Activated naive CD4-positive, alpha-beta T cell treated with anti-CD3 and anti-CD28 coated beads, Interleukin-2, amount 50 U/mL, for 72 hours (primary cell): Measurements from ENCODE around the gene TTK. TPM values are rescaled to one million over a fixed set of nuclear protein-coding genes. Genes with fewer than 3 reads are reported as not detected.
"Not testable (repeated sequence)": the region's sequence is repeated elsewhere in the genome, so short reads cannot be mapped to it uniquely, and the experiment has no call there.

Source experiments
- ATAC-seq, 2 donors: fragments of 150-1000 bp; cut with Tn5 transposase; 2 replicates each; pipeline ENCODE4 v1.10.0; 2021; ENCODE audit warnings: mild to moderate bottlenecking in 2 of 2, moderate library complexity in 2 of 2
- DNase-seq, 2 donors: peaks; one replicate each; pipeline ENCODE4 v3.0.0; 2021 to 2022; ENCODE audit warnings: low spot score in 2 of 2
- H3K27ac Mint-ChIP-seq, 2 donors: one replicate each; pipeline ENCODE4 v1.8.0; 2022; ENCODE audit warnings: mild to moderate bottlenecking in 2 of 2, mixed read lengths in 2 of 2
- H3K36me3 Mint-ChIP-seq, 2 donors: one replicate each; pipeline ENCODE4 v1.8.0; 2022; ENCODE audit warnings: mixed read lengths in 2 of 2
- H3K9me3 Mint-ChIP-seq, 2 donors: one replicate each; pipeline ENCODE4 v1.8.0; 2022; ENCODE audit warnings: mixed read lengths in 2 of 2
- total RNA-seq, 2 donors: library from RNA; stranded (reverse); gene quantifications; one replicate each; pipeline ENCODE4 v1.2.3, GENCODE V29; 2022

Gene TTK
- total RNA-seq, 2 donors from 2014 or later, result 32.6 to 53.8 TPM

DNA sequence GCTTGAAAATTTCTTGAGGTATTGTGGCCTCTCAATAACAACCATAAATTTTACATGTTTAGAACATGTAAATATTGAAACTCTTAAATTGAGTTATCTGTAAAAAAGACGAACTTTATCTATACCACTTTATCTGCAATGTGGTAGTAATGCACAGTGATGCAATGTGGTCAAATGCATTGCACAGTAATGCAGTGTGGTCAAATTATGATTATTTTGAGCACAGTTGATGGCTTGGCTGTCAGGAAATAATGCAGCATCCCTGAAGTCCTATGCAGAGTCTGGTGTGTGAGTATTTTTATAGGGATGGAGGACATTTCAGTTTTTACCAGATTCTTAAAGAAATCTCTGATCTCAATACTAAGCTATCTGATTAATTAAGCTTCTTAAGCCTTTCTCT is 5.1 kb downstream of the TTK start:
- no peak overlapping the region for H3K27ac Mint-ChIP-seq
- DNase-seq (no peak), ATAC-seq (no peak)
- H3K36me3 Mint-ChIP-seq, result peaks cover 18 to 35% of the 10 kb centered on the region in 2 donors
- H3K9me3 Mint-ChIP-seq, result no peaks in the 10 kb centered on the region

GRCh38 chr6:80010288-80010687 is 5.8 kb downstream of the TTK start:
- Mint-ChIP-seq H3K36me3 (peaks cover 19 to 36% of the 10 kb centered on the region in 2 donors), H3K27ac (no peak overlapping the region), H3K9me3 (no peaks in the 10 kb centered on the region)
- DNase-seq, result no peak
- no peak for ATAC-seq

- no peak for DNase-seq
Observed at GRCh38 chr6:80015839-80016435, 11.5 kb downstream of the TTK start.

DNA sequence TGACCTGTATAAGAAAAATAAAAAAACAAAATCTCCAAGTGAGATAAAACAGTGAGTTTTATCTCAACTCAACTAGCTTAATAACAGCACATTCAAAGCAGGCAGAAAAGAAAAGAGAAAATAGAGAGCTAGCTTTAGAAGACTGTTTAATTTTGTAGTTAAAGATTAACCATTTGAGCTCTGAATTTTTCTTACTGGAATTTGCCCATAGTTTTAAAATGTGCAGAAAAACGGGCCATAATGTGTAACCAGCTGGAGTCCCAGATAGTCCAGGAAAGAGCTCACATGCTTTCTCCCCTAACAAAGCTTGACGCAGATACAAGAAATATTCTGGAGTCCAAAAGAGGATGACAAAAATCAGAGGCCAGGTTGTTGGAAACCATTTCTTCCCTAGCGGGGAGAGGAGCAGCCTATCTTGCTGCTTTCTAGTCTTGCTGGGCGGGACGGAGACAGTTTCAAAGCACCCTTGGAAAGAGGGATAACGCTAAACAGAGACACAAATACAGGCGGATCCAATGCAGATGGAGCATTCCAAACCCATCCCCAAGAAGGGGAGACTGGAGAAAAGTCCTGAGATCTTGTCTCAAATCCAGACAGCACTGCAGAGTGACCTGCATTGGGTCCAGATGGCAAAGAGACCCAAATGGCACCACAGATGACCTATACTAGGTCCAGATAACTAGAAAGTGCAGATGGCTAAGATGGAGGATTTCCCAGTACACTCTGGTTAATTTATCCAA is 16.1 kb downstream of the TTK start:
- Mint-ChIP-seq H3K36me3 (no peaks in the 10 kb centered on the region), H3K9me3 (no peaks in the 10 kb centered on the region), H3K27ac (no peak overlapping the region)
- ATAC-seq (no peak), DNase-seq (no peak)

More at GRCh38 chr6:80015839-80016435, 11.5 kb downstream of the TTK start:
- ATAC-seq, result no peak
- peaks cover 7 to 20% of the 10 kb centered on the region in 2 donors for H3K36me3 Mint-ChIP-seq
- no peak overlapping the region for H3K27ac Mint-ChIP-seq
- H3K9me3 Mint-ChIP-seq, result no peaks in the 10 kb centered on the region

DNA sequence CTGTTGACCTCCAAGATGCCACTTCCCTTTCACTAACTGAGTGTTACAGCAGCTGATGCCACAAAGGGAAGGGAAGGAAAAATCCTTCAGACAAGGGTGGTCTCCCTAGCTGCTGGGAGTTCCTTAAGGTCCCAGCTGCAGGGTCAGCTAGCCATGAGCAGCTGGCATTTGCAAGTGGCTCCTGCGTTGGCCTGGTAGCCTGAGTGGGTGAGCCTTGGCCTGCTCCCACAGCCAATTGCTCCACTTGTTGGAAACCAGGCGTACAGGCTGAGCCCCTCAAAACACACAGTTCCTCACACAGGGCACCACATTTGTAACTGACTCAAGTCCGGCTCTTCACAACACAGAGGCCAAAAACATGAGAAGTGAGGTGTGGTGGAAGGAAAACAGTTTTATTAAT is 16.7 kb downstream of the TTK start:
- Mint-ChIP-seq H3K36me3 (no peaks in the 10 kb centered on the region), H3K9me3 (no peaks in the 10 kb centered on the region), H3K27ac (no peak overlapping the region)
- no peak for ATAC-seq
- DNase-seq, result no peak

- Mint-ChIP-seq H3K27ac (no peak overlapping the region), H3K9me3 (no peaks in the 10 kb centered on the region), H3K36me3 (no peaks in the 10 kb centered on the region)
- ATAC-seq (no peak), DNase-seq (no peak)
Observed at GRCh38 chr6:80021591-80021990, 17.1 kb downstream of the TTK start.

- Mint-ChIP-seq H3K27ac (no peak overlapping the region), H3K36me3 (no peaks in the 10 kb centered on the region), H3K9me3 (no peaks in the 10 kb centered on the region)
- ATAC-seq, result no peak
- no peak for DNase-seq
Observed at GRCh38 chr6:80022803-80023202, 18.4 kb downstream of the TTK start.

DNA sequence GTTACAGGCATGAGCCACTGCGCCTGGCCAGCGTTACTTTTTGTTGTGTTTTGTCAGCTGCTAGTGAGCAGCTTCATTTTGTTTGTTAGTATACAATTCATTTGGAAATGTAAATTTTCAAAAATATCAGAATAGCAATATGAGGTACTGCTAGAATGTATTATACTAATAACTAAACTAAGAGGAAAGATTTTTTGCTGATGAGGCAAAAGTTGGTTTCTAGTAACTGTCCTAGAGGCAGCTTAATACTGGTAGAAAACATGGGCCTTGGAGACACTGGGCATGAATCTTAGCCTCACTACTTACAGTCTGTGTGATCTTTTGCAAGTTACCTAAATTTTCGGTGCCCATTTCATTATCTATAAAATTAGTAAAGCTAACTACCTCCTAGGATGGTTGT is 24.1 kb downstream of the TTK start:
- peaks cover 6 to 34% of the 10 kb centered on the region in 2 donors for H3K36me3 Mint-ChIP-seq
- no peak for ATAC-seq

GRCh38 chr6:80029470-80029869 is 25.0 kb downstream of the TTK start:
- peaks cover 6 to 34% of the 10 kb centered on the region in 2 donors for H3K36me3 Mint-ChIP-seq
- DNase-seq (no peak), ATAC-seq (no peak)
- no peaks in the 10 kb centered on the region for H3K9me3 Mint-ChIP-seq
- H3K27ac Mint-ChIP-seq, result no peak overlapping the region

More for the DNA sequence above, 24.1 kb downstream of the TTK start:
- Mint-ChIP-seq H3K27ac (no peak overlapping the region), H3K9me3 (no peaks in the 10 kb centered on the region)
- no peak for DNase-seq

- not testable (repeated sequence) for DNase-seq, H3K27ac Mint-ChIP-seq, H3K9me3 Mint-ChIP-seq, ATAC-seq
- H3K36me3 Mint-ChIP-seq, result peaks cover 11 to 26% of the 10 kb centered on the region in 2 donors
Observed at GRCh38 chr6:80048220-80048619, 43.8 kb downstream of the TTK start.

DNA sequence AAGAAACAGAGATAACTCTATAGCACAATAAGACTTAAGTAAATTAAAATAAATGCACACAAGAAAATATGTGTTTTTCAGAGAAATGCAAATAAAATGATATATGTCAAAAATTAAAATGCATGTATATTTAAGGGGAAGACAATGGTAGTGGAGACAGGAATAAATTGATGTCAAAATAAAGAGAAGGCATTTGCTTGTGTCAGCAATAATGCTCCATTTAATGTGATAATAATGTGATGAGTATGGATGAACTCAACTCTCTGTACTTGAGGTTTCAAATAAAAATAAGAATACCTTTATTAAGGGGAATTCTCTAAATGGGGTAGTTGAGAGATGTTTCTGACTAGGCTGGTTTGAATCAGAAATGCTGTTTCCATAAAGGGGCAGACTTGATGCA is 56.3 kb downstream of the TTK start:
- H3K36me3 Mint-ChIP-seq, result no peaks in the 10 kb centered on the region
- H3K27ac Mint-ChIP-seq, result no peak overlapping the region
- DNase-seq (no peak), ATAC-seq (no peak)
- H3K9me3 Mint-ChIP-seq, result no peaks in the 10 kb centered on the region

DNA sequence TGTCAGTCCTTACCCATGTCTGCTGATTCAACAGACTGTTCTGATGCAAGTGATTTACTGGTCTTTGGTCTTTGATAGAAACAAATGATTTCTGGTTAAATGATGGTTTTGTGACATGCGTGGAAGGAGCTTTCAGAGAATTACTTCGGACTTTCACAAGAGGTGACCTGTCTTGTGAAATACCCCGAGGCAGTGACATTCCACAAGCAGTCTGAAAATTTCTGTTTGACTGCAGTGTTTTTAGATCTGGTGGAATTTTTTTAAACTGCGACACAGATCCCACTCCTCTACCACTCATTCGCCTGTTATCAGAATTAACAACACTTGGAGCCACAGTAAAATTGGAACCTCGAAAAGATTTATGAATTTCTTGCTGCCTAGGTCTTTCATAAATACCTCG is 63.7 kb downstream of the TTK start:
- DNase-seq, H3K36me3 Mint-ChIP-seq: not testable (repeated sequence)

GRCh38 chr6:80070431-80070830 is 66.0 kb downstream of the TTK start:
- not testable (repeated sequence) for DNase-seq, H3K27ac Mint-ChIP-seq, ATAC-seq, H3K9me3 Mint-ChIP-seq
- peaks cover 0 to 12% of the 10 kb centered on the region in 2 donors for H3K36me3 Mint-ChIP-seq

More for the DNA sequence above, 63.7 kb downstream of the TTK start:
- not testable (repeated sequence) for ATAC-seq, H3K9me3 Mint-ChIP-seq, H3K27ac Mint-ChIP-seq

DNA sequence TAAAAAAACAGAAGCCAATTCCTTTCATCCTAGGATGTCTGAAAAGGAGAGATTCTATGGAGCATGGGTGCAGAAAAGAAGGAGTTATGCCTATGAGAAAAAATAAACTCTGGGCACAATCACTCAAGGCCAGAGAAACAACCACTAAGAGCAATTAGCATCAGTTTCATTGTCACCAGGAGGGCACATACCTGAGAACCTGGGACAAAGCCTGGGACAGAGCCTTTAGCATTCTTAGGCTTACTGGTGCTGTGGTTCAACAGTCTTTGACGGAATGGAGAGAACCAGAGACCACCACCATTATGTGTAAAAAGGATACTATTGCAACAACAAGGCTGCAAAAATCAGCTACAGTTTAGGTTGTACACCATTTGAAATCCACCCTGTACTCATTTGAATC is 72.6 kb downstream of the TTK start:
- H3K9me3 Mint-ChIP-seq, result peaks cover 0 to 5% of the 10 kb centered on the region in 2 donors
- H3K27ac Mint-ChIP-seq, result no peak overlapping the region
- ATAC-seq, result no peak
- peaks cover 0 to 12% of the 10 kb centered on the region in 2 donors for H3K36me3 Mint-ChIP-seq
- no peak for DNase-seq

GRCh38 chr6:80088637-80089036 is 84.2 kb downstream of the TTK start:
- no peaks in the 10 kb centered on the region for H3K36me3 Mint-ChIP-seq
- no peak overlapping the region for H3K27ac Mint-ChIP-seq
- DNase-seq (no peak), ATAC-seq (no peak)
- H3K9me3 Mint-ChIP-seq, result no peaks in the 10 kb centered on the region

- Mint-ChIP-seq H3K36me3 (no peaks in the 10 kb centered on the region), H3K27ac (no peak overlapping the region), H3K9me3 (no peaks in the 10 kb centered on the region)
- DNase-seq (no peak), ATAC-seq (peak in 1 of 2 donors; percentile 22)
Observed at GRCh38 chr6:80091506-80091905, 87.1 kb downstream of the TTK start.
